Loucy (cell line): ENCODE measurements around the gene FLCN.

Experiments
- EZH2phosphoT487 ChIP-seq: fragments of 200-600 bp; IDR thresholded peaks from 2 replicates; pipeline ENCODE4 v1.6.1; 2018; ENCODE audit warnings: antibody characterized with exemption, mild to moderate bottlenecking, moderate library complexity, borderline replicate concordance
- TF ChIP-seq, protein P1 (sequence below): fragments of 200-600 bp; sonication (generic); conservative IDR thresholded peaks from 2 replicates; pipeline ENCODE4 v1.5.1; 2014; ENCODE audit warnings: mild to moderate bottlenecking, antibody characterized with exemption, low read length

DNA sequence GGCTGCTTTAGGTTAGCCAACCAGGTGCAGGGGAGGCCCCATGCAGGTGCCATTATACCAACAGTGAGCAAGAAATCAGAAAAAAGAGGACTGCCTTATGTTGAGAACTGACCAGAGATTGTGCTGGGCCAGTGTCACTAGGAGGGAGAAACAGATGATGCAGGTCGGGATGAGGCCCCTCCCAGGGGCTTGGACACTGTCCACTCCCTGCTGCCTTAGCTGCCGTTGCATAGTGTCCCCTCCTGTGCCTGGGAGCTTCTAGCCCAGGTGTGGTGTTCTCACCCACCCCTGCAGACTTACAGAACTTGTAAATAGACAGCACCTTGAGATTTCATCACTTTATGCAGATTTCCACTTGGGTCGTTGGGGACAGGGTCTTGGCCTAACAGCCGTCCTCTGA, 67.6 kb downstream of the FLCN start:
- TF ChIP-seq, protein P1, sequence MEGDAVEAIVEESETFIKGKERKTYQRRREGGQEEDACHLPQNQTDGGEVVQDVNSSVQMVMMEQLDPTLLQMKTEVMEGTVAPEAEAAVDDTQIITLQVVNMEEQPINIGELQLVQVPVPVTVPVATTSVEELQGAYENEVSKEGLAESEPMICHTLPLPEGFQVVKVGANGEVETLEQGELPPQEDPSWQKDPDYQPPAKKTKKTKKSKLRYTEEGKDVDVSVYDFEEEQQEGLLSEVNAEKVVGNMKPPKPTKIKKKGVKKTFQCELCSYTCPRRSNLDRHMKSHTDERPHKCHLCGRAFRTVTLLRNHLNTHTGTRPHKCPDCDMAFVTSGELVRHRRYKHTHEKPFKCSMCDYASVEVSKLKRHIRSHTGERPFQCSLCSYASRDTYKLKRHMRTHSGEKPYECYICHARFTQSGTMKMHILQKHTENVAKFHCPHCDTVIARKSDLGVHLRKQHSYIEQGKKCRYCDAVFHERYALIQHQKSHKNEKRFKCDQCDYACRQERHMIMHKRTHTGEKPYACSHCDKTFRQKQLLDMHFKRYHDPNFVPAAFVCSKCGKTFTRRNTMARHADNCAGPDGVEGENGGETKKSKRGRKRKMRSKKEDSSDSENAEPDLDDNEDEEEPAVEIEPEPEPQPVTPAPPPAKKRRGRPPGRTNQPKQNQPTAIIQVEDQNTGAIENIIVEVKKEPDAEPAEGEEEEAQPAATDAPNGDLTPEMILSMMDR, result no peak
- no peak for TF ChIP-seq EZH2phosphoT487
